NCI-H146 treated with DMSO at 0.1 percent for 48 hours (cell line): ENCODE data around the gene TPRN.

ENCODE experiments used
- DNase-seq: peaks from one replicate; lab custom pipeline; 2025; ENCODE audit not compliant: unreplicated experiment; lab: John Stamatoyannopoulos, UW

TPRN gene

GRCh38 chr9:137189297-137190295 is 10.9 kb downstream of the TPRN start:
- no peak for DNase-seq

- DNase-seq = peak; percentile 42
Observed at GRCh38 chr9:137188490-137189296, 11.8 kb downstream of the TPRN start, which contains the start of the genes ANAPC2 and SSNA1. ANAPC2 (minus strand) TSS chr9:137188560; CDS start chr9:137188532, 28 bp downstream. SSNA1 (plus strand) TSS chr9:137188676; CDS start chr9:137188727, 51 bp downstream.

- DNase-seq = no peak
Observed at GRCh38 chr9:137188086-137188489, 12.5 kb downstream of the TPRN start.

GRCh38 chr9:137187386-137187785 is 13.2 kb downstream of the TPRN start:
- DNase-seq = no peak

GRCh38 chr9:137186385-137186784 is 14.2 kb downstream of the TPRN start:
- DNase-seq = no peak

GRCh38 chr9:137185921-137186320 is 14.6 kb downstream of the TPRN start:
- DNase-seq = no peak

GRCh38 chr9:137184881-137185660 is 15.5 kb downstream of the TPRN start:
- DNase-seq = no peak

- no peak for DNase-seq
Observed at GRCh38 chr9:137183980-137184595, 16.5 kb downstream of the TPRN start.

GRCh38 chr9:137182836-137183235 is 17.7 kb downstream of the TPRN start:
- no peak for DNase-seq

GRCh38 chr9:137181680-137182079 is 18.9 kb downstream of the TPRN start:
- no peak for DNase-seq

- no peak for DNase-seq
Observed at GRCh38 chr9:137180491-137180890, 20.1 kb downstream of the TPRN start.

GRCh38 chr9:137179761-137180160 is 20.8 kb downstream of the TPRN start:
- DNase-seq = no peak

- DNase-seq = no peak
Observed at GRCh38 chr9:137178939-137179630, 21.5 kb downstream of the TPRN start.

GRCh38 chr9:137178201-137178938 is 22.2 kb downstream of the TPRN start:
- no peak for DNase-seq

GRCh38 chr9:137176302-137177182 is 24.0 kb downstream of the TPRN start:
- peak; percentile 31 for DNase-seq

- DNase-seq = no peak
Observed at GRCh38 chr9:137175345-137175961, 25.1 kb downstream of the TPRN start.

- DNase-seq = peak; percentile 39
Observed at GRCh38 chr9:137174722-137175293, 25.7 kb downstream of the TPRN start.
